ENCODE data around the gene MTCL1.

Gene MTCL1

GRCh38 chr18:8818982-8819381, 113.6 kb downstream of the MTCL1 start:
- Histone ChIP-seq H3K36me3 (ENCODE audit: insufficient read depth, low read length) (peaks cover 2% of the 10 kb centered on the region; the same call in 1 of the 2 replicates), H3K9me3 (ENCODE audit: insufficient read depth, low read depth, low read length) (no peaks in the 10 kb centered on the region), H3K27me3 (ENCODE audit: insufficient read depth, low read length, poor library complexity, severe bottlenecking) (no peaks in the 10 kb centered on the region), H3K4me3 (ENCODE audit: low read length, poor library complexity, severe bottlenecking) (no peak overlapping the region), H3K9me2 (replicated peaks; ENCODE audit: low read depth, low read length) (no peaks in the 10 kb centered on the region), H3K4me1 (ENCODE audit: insufficient read depth, low read length, poor library complexity, severe bottlenecking) (peaks cover 11% of the 10 kb centered on the region), H3K4me2 (ENCODE audit: low read depth, low read length, poor library complexity, severe bottlenecking) (no peak overlapping the region), H3K79me2 (ENCODE audit: insufficient read depth, low read length) (no peaks in the 10 kb centered on the region), H3K9ac (ENCODE audit: low read depth, low read length, poor library complexity, severe bottlenecking) (no peak overlapping the region), H3F3A (ENCODE audit: low read depth) (no peaks in the 10 kb centered on the region), H4K20me1 (ENCODE audit: insufficient read depth, low read length, poor library complexity, severe bottlenecking) (no peaks in the 10 kb centered on the region), H2AFZ (ENCODE audit: low read length) (no peak overlapping the region)
- no peak for TF ChIP-seq EZH2phosphoT487 (IDR thresholded peaks at IDR 0.05; ENCODE audit: borderline replicate concordance)
- no peak for TF ChIP-seq CTCF (conservative IDR thresholded peaks at IDR 0.05; ENCODE audit: low read length)

- Histone ChIP-seq H3K4me1 (ENCODE audit: insufficient read depth, low read length, poor library complexity, severe bottlenecking) (peaks cover 11% of the 10 kb centered on the region), H2AFZ (ENCODE audit: low read length) (no peak overlapping the region), H3K36me3 (ENCODE audit: insufficient read depth, low read length) (no peaks in the 10 kb centered on the region; the same call in 1 of the 2 replicates), H3K27me3 (ENCODE audit: insufficient read depth, low read length, poor library complexity, severe bottlenecking) (no peaks in the 10 kb centered on the region), H3K79me2 (ENCODE audit: insufficient read depth, low read length) (no peaks in the 10 kb centered on the region), H4K20me1 (ENCODE audit: insufficient read depth, low read length, poor library complexity, severe bottlenecking) (no peaks in the 10 kb centered on the region), H3K9me2 (replicated peaks; ENCODE audit: low read depth, low read length) (no peaks in the 10 kb centered on the region), H3K4me3 (ENCODE audit: low read length, poor library complexity, severe bottlenecking) (no peak overlapping the region), H3K9me3 (ENCODE audit: insufficient read depth, low read depth, low read length) (no peaks in the 10 kb centered on the region), H3F3A (ENCODE audit: low read depth) (no peaks in the 10 kb centered on the region), H3K9ac (ENCODE audit: low read depth, low read length, poor library complexity, severe bottlenecking) (no peak overlapping the region), H3K4me2 (ENCODE audit: low read depth, low read length, poor library complexity, severe bottlenecking) (no peak overlapping the region)
- TF ChIP-seq EZH2phosphoT487 (IDR thresholded peaks at IDR 0.05; ENCODE audit: borderline replicate concordance) (no peak), CTCF (conservative IDR thresholded peaks at IDR 0.05; ENCODE audit: low read length) (no peak)
Observed at GRCh38 chr18:8820396-8821082, 115.2 kb downstream of the MTCL1 start.

GRCh38 chr18:8821083-8821465, 115.7 kb downstream of the MTCL1 start:
- H3K27me3 ChIP-seq (ENCODE audit: insufficient read depth, low read length, poor library complexity, severe bottlenecking): no peaks in the 10 kb centered on the region
- H3K9me3 ChIP-seq (ENCODE audit: insufficient read depth, low read depth, low read length): no peaks in the 10 kb centered on the region
- no peaks in the 10 kb centered on the region for H3K79me2 ChIP-seq (ENCODE audit: insufficient read depth, low read length)
- H3K4me2 ChIP-seq (ENCODE audit: low read depth, low read length, poor library complexity, severe bottlenecking): no peak overlapping the region
- no peak overlapping the region for H3K4me3 ChIP-seq (ENCODE audit: low read length, poor library complexity, severe bottlenecking)
- H3K9me2 ChIP-seq (replicated peaks; ENCODE audit: low read depth, low read length): no peaks in the 10 kb centered on the region
- H3K36me3 ChIP-seq (ENCODE audit: insufficient read depth, low read length): no peaks in the 10 kb centered on the region; the same call in 1 of the 2 replicates
- peaks cover 11% of the 10 kb centered on the region for H3K4me1 ChIP-seq (ENCODE audit: insufficient read depth, low read length, poor library complexity, severe bottlenecking)
- TF ChIP-seq EZH2phosphoT487 (IDR thresholded peaks at IDR 0.05; ENCODE audit: borderline replicate concordance) (no peak), CTCF (conservative IDR thresholded peaks at IDR 0.05; ENCODE audit: low read length) (no peak)
- H3K9ac ChIP-seq (ENCODE audit: low read depth, low read length, poor library complexity, severe bottlenecking): no peak overlapping the region
- no peaks in the 10 kb centered on the region for H3F3A ChIP-seq (ENCODE audit: low read depth)
- H2AFZ ChIP-seq (ENCODE audit: low read length): no peak overlapping the region
- no peaks in the 10 kb centered on the region for H4K20me1 ChIP-seq (ENCODE audit: insufficient read depth, low read length, poor library complexity, severe bottlenecking)

All from Loucy (cell line).